ENCODE data around the gene PIK3R6.
"Not testable (repeated sequence)": the region's sequence is repeated elsewhere in the genome, so short reads cannot be mapped to it uniquely, and the experiment has no call there.

PIK3R6 gene

DNA sequence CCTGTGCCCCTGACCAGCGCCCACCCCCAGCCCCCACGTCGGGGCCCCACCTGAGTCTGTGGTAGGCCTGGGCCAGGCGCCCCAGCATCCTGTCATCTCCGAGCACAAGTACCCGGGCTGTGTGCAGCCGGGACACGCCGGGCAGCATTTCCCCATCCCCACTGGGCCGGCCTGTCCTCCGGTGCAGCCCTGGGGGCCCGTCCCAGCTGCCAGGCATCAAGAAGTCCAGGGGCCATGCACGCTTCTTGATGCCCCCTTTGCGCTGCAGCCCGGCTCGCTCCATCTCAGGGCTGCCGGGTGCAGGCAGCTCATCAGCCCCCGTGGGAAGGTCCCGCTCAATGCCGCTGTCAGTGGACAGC, 39.0 kb downstream of the PIK3R6 start:
- no peak for DNase-seq (ENCODE audit: low spot score)

DNA sequence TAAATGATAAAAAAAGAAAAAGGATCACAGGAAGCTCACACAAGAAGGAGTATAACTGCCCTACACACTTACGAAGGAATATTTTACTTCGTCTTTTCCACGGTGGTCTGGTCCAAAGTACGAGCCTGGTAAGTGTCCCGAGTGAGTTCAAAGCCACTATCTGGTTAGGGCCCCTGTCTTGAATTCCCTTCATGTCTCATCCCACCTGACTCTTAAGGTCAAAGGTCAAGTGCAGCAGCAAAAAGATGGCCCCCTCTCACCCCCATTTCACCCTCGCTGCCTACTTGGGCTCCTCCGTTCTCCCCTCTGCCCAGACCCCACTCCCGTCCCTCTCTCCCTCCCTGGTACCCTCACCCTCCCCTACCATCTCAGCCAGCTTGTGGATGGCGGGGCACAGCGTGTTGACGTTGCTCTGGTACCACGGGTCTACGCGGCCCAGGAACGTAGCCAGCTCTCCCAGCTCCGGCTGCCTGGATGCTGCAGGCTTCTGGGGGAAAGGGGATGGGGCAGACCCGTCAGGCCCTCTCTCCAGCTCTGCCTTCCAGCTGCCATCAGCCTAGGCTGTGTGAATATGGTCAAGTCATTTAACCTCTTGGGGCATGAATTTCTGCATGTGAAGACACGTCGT, 40.6 kb downstream of the PIK3R6 start:
- no peak for DNase-seq (ENCODE audit: low spot score)

DNA sequence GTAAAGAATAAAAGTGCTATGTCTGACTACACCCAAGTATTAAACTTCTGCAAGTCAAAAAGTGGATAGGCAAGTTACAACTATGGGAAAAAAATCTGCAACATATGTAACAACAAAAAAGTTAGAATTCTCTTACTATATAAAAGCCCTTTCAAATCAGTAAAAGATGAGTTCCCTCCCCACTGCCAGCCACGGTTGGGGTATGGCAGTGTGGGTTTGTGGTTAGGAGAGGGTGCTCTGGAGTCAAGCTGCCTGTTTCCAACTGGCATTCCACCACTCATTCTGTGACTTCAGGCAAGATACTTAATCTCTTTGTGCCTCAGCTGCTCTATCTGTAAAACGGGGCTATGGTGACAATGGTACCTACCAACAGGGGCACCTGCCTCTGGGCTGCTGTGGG, 41.7 kb downstream of the PIK3R6 start:
- DNase-seq (ENCODE audit: low spot score) = no peak

DNA sequence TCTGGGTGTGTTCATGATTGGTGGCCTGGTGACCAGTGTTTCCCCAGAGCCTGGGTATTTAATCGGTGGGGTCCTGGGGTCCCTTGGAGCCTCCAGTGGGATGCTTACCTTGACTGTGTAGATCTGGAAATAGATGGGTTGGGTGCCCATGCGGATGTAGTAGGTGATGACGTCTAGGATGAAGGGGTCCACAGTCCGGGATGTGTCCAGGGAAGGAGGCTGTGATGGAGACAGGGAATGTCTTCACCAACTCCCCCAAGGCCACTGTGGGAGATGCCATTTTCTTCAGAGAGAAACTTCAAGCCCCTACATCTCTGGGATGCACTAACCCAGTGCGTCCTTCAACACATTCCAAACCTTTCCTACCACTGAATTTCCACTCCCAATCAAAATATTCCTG, 44.2 kb downstream of the PIK3R6 start:
- DNase-seq (ENCODE audit: low spot score) = no peak

DNA sequence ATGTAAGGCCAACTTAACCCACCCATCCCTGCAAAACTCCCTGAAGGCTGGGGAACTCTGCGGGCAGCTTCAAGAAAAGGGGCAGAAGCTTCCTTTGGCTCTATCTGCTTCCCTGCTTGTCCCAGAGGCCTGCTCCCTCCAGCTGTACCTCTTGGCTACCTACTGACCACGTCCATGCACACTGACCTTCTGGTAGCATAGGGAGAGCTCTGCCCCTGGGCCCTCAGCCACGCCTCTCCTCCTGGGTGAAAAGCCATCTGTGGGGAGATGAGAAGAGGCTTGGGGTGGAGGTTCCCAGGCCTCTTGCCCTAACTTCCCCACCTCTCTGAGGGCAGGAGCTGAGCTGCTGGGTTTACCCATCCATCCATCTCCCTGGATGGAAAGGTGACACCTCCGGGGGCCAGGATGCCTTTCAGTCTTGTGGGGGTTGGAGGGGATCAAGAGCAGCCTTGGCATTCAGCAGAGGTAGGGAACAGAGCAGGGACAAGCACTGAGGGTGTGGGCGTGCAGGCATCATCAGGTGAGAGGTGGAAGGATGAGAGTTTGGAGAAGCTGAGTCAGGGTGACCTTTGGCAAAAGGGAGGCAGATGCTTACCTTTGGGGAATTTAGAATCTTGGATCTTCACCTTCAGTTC, 45.0 kb downstream of the PIK3R6 start:
- DNase-seq (ENCODE audit: low spot score) = no peak

DNA sequence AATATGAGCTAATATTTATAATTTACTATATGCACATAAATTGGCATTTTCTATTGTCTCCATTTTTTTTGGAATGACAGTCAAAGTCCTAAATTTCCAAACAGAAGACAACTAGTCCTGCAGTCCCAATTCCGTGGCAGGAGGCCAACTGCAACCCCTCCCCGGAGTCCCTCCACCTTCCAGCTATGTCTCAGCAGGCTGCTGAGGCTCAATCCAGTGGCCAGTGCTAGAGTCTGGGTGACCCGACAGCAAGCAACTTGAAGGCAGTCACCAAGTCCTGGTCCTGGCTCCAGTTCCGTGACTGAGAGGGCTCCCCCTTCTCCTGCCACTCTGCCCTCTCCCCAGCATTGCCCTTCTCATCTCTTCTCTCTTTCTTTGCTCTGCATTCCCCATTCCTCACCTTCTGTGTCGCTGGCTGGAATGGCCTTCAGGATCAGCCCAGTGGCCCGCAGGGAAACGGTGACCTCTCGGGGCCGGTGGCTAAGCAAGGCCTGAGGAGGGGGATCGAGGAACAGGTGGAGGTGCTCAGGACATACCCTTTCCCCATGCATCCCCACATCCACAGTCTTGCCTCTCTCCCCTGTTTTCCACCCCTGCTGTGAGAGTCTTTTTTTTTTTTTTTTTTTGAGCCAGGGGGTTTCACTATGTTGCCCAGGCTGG, 45.9 kb downstream of the PIK3R6 start:
- no peak for DNase-seq (ENCODE audit: low spot score)

DNA sequence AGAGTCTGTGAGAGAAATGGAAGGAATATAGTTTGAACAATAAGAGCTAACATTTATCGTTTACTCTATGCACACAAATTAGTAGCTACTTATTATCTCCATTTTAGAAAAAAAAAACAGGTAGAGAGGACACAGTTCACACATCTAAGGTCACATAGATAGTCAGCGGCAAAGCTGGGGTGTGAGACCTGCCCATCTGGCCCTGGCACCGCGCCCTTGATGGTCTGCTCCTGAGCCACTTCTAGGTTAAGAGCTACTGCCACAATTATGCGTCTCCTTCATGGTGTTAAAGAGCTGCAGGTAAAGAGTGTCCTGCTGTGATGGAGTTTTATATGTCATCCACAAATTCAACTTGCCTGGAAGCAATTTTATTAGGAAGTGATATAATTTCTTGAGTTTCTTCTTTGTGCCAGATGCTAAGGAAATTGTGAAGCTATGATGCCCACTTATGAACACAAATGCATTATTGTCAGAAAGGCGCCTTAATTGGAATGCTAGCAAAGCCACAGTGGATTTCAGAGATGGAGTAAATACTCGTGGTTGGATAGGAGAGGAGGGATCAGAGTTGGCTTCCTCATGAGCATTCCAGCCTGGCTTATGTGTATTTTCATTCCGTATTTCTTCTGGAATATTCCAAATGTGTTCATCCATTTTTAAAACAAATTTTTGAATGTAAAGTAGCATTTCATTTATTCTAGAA, 47.0 kb downstream of the PIK3R6 start:
- DNase-seq (ENCODE audit: low spot score) = no peak

DNA sequence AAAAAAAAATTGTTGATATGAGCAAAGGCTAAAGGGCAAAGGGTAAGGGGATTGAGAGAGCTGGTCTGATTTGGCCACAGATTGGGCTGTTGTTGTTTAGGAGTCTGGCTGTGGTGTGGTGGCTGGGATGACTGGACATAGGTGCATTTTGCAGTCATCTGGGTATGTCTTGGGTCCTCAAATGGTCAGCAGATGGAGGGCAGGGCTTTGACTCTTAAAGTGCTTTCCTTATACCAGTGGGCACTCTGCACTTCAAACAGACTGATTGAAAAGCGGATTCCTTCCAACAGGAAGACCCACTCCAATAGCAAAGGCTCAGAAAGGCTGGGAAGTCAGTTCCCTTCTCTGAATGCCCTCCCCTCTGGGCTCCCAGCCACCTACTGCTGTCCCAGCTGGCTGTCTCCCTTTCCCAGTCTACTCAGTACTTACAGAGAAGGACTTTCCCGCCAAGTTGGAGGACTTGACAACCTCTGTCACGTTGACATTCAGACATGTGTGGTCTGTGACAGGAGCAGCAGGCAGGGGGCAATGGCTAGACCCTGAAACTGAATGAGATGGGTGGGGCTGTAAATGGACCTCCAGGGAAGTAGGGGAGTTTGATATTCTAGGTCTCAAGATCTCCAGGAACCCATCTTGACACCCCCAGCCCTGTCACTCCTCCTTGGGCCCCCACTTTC, 48.7 kb downstream of the PIK3R6 start:
- DNase-seq (ENCODE audit: low spot score) = no peak

DNA sequence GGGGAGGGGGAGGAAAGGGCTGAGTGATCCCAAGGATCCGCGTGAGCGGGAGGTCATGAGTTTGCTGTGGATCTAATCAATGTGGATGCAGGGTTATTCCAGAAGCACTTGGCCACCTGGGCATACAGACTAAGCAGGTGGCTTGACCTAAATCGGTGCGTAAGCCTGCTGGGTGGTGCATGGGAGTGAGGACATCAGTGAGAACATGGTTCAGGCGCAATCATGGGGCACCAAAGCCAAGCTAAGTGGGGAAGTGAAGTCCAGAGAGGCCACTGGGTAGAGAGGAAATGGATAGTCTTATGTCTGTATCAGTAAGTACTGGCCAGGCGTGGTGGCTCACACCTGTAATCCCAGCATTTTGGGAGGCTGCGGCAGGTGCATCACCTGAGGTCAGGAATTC, 49.4 kb downstream of the PIK3R6 start:
- no peak for DNase-seq (ENCODE audit: low spot score)

DNA sequence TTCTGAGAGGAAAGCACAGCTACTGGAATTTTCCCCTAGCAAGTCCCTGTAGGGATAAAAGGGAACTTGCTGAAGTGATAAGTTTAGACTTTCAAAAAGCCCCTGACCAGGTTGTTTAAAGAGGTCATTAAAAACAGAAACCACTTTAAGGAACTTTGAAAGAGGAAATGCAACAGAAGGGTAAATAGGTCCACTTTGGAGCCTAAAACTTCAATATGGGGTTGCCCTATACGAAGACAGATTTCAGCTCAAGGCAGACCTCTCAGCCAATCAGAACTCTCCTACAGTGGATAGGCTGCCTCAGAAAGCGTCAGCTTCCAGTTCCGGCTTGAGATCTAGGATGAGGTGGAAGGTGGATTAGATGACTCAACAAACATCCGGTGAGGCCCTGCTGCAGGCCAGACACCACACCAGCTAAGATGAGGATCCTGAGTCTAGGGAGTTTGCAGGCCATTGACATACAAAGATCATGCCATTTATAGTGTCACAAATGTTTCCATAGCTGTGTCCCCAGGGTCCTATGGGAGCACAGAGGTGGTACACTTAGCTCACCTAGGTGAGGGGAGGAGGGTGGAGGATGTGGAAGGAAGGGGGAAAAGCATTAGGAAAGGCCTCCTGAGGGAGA, 60.4 kb downstream of the PIK3R6 start:
- no peak for DNase-seq (ENCODE audit: low spot score)

DNA sequence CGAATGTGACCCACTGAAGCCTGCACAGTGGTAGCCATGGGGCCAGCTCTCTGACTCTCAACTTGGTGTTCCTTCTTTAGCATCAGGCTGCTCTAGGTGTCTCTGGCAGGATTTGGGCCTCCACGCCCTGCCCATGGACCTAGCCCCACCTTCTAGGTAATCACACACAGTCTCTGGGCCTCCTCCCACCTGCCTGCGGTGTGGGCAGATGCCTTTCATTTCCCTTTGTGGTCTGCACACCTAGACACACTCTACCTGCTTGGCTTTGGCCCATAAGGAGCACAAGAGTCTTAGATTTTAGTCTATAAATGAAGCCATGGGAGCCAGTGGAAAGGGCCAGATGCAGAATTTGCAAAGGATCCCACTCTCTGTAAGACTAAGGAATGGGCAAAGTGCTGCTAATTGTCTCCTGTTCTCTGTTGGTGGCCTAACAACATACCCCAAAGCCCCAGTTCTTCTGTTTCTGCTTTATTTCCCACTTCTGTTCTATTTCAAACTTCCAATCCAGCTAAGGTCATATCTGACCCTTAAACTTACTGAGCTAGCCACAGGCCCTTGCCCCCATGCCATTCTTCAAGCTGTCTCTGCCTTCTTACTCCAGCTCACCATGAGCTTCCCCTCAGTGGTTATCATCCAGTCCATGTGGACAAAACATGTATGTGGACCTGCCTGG, 61.1 kb downstream of the PIK3R6 start:
- no peak for DNase-seq (ENCODE audit: low spot score)

DNA sequence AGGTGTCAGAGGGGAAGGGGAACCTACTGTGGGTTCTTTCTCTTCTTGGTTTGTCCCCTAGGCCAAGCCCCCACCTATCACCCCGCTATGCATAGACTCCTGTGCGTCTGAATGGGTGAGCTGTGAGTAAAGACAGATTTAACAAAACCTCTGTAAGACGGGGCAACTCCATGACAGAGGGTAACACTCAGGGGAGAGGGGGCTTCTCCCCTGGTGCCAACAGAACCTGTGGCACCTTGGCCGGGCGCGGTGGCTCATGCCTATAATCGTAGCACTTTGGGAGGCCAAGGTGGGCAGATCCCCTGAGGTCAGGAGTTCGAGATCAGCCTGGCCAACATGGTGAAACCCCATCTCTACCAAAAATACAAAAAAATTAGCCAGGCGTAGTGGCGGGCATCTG, 62.1 kb downstream of the PIK3R6 start:
- not testable (repeated sequence) for DNase-seq (ENCODE audit: low spot score)

DNA sequence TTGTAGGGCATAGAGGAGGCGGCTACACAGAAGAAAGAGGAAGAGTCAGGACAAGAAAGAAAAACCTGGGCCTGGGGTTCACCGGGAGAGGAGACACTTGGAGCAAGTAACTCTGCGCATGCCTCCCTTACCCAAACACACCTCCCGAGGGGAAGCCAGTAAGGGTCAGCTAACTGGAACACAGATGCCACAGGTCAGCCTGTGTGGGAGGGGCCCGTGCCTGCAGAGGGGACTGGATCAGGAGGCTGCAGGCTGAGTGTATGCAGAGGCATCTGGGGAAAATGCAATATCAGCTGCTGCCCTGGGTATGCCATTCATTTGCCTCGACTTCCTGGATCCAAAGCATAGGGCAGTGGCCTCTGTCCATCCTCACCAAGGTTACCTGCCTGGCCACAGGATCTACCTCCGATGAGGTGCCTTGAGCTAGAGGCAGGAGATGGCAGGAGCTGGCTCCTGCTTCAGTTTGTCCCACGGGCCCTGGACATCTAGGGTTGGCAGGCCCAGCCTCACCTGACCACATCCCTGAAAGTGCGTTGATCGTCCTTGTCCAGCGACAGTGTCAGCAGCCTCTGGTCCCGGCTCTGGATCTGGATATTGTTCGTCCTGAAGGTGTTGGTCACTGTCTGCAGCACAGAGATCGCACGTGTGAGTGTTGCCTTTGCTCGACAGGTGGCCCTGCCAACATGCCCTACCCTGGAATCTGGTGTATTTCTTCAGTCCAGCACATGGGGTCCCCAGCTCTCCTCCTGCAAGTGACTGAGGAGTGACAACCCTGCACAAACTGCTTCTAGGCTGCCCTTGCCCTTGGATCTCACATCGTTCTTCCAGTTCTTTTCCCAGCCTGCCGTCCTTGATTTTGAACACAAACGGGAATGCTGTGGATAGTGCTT, 63.7 kb downstream of the PIK3R6 start:
- no peak for DNase-seq (ENCODE audit: low spot score)

DNA sequence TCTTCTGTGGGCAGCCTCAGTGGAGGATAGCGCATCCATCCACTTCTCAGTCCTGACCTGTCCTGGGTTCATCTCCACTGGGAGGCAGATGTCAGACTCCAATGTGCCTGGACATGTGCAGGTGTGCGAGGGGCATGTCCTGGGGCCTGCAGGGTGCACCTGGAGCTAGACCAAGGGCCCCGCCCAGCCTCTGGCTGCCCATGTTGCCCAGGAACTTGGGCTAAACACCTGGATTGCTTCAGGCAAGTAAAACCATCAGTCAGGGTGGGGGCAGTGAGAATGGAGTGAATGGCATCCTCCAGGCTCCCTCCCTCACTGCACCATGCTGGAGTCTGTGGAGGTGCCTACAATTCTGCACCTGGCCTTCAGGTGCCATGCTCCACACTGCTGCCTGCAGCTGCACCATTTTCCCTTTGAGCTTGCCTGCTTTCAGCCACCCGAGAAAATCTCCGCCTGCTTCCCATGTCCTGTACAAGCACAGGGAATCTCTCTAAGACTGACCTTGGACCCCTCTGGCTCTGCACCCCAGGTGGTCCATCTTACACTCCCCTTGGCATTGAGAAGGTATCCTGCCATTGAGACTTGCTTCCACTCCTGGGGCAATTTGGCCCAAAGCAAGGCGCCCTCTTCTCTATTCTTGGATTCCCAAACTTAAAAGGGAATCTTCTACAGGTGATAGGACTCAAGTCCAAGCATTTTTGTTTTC, 66.2 kb downstream of the PIK3R6 start:
- DNase-seq (ENCODE audit: low spot score) = no peak

DNA sequence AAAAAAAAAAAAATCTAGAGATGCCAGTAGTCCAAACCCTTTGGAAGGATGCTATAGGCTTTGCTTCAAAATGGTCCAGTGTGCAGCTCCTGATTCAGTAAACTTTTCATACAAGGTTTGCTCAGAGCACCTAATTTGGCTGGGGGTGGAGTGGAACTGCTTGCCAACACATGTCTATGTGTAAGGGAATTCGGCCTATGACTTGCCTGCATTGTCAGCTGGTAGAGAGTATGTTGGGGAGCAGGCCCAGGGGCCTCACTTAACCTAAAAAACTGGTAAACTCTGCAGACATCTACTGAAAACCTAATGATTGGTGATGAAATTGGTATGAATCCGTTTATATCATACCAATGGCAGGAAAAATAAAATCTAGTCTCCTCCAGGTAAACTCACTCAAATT, 66.8 kb downstream of the PIK3R6 start:
- no peak for DNase-seq (ENCODE audit: low spot score)

DNA sequence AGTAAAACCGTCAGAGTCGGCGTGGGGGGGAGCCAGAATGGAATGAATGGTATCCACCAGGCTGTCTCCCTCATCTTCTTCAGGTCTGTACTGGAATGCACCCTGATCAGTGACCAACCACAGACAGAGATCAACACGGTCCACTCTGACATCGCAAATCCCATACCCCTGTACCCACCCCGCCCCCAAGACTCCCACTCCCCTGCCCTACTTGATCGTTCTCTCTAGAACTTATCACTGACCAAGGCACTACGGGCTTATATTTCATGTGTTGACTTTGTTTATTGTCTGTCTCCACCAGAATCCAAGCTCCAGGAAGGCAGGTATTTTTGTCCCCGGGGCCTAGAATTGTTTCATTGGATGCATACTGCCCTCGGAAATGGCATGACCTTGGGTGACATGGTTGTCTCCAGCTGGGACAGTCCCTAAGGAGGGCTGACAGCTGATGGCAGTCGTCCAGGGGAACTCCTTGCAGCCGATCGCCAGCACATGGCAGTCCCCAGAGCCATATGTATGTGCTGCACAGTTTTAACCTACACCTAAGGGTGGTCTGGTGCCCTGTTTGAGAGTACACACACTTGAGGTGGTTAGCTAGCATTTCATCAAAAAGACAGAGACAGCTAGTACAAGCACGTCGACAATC, 67.8 kb downstream of the PIK3R6 start:
- no peak for DNase-seq (ENCODE audit: low spot score)

DNA sequence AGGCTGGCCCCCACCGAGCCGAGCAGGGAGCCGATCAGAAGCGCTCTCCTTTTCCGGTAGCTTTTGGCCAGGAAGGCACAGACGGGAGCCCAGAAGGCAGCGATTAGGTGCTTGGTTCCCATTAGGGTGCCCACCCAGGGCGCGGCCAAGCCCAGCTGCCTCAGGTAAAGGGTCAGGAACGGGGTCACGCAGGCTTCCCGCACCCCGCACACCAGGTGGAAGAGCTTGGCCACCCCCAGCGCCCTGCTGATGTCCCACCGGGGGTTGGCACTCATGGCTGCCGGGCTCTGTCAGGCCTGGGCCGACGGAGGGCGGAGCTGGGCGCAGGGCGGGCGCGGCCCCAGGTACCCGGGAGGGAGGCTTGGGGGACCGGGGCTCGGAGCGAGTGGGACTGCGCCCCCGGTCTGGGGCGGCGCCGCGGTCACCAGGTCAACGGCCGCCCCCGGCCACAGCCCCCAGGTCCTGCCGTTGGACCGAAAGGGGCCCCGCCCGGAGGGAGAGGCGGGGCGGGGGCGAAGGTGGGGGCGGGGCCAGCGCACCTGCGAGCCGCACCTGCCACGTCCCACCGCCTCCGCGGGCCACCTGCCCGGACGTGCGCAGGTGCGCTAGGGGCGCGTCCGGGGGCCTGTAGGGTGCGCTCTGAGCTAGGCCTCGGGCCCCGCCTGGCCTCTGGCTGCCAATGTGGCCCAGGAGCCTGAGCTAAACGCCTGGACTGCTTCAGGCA, 68.5 kb downstream of the PIK3R6 start, which contains the start of gene MFSD6L:
TSS of gene MFSD6L (minus strand) at position 520 of the 724 bp plus-strand sequence. CDS start at position 275, 245 bp downstream.
- no peak for DNase-seq (ENCODE audit: low spot score)

DNA sequence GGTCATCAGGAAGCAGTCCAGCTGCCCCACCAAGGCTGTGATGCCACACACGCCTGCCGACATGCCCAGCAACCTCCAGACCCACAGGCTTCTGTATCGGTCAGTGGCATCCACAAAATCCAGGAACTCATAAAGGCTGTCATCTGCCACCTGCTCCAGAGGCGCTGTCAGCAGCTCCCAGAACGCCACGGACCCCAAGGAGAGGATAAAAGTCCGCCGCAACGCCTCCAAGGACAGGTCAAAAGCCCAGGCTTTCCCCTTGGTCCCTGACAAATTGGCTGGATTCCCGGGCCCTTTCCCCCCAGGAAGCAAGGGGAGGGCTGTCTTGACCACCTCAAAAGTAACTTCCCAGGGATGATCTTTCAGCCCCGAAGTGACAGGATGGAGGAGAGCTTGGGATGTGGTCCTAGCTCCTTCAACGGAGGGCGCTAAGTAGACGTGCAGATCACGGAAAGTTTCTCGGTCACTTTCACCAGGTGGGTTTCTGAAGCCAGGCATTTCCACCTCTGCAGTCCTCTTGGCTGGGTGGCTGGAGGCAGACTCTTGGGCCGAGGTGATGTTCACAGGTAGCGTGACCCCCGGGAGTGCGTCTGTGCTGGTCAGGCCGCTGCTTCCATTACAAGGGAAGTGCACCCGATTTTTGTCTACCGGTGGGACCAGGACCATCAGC, 69.2 kb downstream of the PIK3R6 start:
- no peak for DNase-seq (ENCODE audit: low spot score)

All from AG08395 (cell line).